RWPE1 (cell line): ENCODE data around the gene OXCT1.
A peak's percentile ranks its signal among the peaks of the same experiment; 100 is the strongest.

Source experiments
- CTCF ChIA-PET: fragments of 350-600 bp; sonication (Branson Sonifier 250); formaldehyde crosslinking; extraction: SDS; loops from one replicate; lab custom pipeline; 2021; lab: Yijun Ruan, JAX
- POLR2A ChIA-PET: fragments of 400-600 bp; formaldehyde crosslinking; extraction: SDS; loops from one replicate; lab custom pipeline; 2020; ENCODE audit warnings: antibody characterized with exemption; ENCODE audit not compliant: low non-redundant PET; lab: Yijun Ruan, JAX
- DNase-seq: peaks from one replicate; pipeline ENCODE4 v3.0.0; 2012; ENCODE audit warnings: low spot score
- H3K27ac ChIP-seq: fragments of 450-650 bp; 2 replicates; pipeline ENCODE4 v1.5.1; 2017
- TF ChIP-seq, protein P1 (sequence below): fragments of 450-650 bp; conservative IDR thresholded peaks from 2 replicates; pipeline ENCODE4 v1.5.1; 2017; ENCODE audit warnings: low read depth, mild to moderate bottlenecking

The OXCT1 gene

DNA sequence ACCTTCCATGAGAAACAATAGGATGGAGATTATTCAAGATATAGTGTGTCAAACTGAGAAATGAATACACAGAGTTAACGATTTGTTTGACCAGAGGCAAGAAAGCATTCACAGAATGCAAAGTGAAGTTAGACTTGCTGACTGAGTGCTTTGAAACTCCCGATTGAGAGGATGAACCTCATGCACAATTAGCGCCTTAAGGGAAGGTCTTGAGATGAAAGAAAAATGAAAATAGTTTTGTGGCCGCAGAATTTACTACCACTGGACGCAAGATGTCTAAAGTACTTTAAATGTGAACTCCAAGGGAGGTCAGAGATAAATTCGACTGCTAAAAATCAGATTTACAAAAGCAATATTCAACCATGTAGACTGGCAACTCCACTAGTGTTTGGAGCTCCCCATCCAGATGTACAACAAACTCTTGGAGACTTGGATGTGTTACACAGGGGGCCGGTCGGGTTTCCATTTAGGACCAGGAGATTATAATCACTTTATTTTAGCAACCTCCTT lies 33.2 kb upstream of the OXCT1 start:
- peak overlapping the region; percentile 78 for H3K27ac ChIP-seq
- POLR2A ChIA-PET = interaction anchor here (0.8 to 1.8 kb wide), 3 partner anchors 22 to 36 kb away, joined by 3 to 7 read pairs (median 5); partner anchors contain the start of genes FBXO4 and OXCT1
- DNase-seq = no peak
- TF ChIP-seq, protein P1, sequence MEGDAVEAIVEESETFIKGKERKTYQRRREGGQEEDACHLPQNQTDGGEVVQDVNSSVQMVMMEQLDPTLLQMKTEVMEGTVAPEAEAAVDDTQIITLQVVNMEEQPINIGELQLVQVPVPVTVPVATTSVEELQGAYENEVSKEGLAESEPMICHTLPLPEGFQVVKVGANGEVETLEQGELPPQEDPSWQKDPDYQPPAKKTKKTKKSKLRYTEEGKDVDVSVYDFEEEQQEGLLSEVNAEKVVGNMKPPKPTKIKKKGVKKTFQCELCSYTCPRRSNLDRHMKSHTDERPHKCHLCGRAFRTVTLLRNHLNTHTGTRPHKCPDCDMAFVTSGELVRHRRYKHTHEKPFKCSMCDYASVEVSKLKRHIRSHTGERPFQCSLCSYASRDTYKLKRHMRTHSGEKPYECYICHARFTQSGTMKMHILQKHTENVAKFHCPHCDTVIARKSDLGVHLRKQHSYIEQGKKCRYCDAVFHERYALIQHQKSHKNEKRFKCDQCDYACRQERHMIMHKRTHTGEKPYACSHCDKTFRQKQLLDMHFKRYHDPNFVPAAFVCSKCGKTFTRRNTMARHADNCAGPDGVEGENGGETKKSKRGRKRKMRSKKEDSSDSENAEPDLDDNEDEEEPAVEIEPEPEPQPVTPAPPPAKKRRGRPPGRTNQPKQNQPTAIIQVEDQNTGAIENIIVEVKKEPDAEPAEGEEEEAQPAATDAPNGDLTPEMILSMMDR = no peak
- CTCF ChIA-PET = interaction anchor here (1.1 kb wide), 1 partner anchor 46 kb away, joined by 3 read pairs; no protein-coding TSS in a partner anchor

DNA sequence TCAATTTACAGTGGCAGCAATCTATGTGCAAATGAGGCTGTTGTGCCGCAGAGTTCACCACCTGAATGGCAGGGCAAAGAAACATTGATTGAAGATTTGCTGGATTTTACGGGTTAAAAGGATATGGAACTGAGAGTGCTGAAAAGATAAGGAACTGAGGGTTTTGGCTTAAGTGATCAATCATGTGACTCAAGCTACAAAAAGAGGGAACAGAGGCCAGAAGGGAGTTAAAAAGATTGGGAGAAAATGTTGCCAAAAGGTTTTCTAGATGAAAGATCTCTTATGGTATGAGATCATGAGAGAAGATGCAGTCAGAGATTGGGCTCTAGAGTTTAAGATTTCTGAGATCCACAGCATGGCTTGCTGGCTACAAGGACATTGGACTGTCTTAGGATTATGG lies 26.0 kb upstream of the OXCT1 start:
- no peak for DNase-seq
- no peak overlapping the region for H3K27ac ChIP-seq
- POLR2A ChIA-PET = no interaction called here
- TF ChIP-seq, protein P1 = no peak
- CTCF ChIA-PET = no interaction called here

DNA sequence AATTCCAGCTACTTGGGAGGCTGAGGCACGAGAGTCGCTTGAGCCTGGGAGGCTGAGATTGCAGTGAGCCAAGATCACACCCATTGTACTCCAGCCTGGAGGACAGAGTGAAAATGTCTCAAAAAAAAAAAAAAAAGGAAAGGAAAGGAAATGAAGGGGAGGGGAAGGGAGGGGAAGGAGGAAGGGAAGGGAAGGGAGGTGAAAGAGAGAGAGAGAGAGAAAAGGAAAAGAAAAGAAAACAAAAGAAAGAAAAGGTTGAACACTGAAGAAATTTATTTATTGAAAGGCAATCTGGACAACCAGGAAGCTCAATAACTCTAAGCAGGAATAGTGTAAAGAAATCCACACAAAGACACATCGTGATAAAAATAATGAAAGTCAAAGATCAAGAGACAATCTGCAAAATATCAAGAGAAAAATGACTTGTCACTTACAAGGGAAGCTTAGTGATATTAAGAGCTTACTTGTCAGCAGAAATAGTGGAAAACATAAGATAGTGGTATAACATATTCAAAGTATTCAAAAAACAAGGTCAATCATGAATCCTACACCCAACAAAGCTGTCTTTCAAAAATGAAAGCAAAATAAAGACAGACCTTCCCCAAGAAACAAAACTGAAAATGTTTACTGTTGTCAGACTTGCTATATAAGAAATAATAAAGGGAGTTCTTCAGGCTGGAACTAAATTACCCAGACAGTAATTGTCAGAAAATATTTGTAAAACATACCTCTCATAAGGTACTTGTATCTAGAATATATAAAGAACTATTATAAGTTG lies 23.0 kb upstream of the OXCT1 start:
- TF ChIP-seq, protein P1 = no peak
- ChIA-PET CTCF (no interaction called here), POLR2A (no interaction called here)
- DNase-seq = no peak
- no peak overlapping the region for H3K27ac ChIP-seq

DNA sequence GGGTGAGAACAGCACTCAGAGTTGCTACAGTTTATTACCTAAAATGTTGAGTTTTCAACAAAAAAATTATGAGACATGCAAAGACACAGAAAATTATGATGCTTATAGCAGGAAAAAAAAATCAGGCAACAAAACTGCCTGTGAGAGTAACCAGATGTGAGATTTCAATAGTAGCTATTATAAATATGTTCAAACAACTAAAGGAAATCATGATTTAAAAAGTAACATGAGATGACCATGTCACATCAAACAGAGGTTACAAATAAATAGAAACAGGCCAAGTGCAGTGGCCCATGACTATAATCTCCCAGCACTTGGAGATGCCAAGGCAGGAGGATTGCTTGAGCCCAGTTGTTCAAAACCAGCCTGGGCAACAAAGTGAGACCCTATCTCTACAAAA lies 21.8 kb upstream of the OXCT1 start:
- TF ChIP-seq, protein P1 = no peak
- DNase-seq = no peak
- ChIA-PET POLR2A (no interaction called here), CTCF (no interaction called here)
- no peak overlapping the region for H3K27ac ChIP-seq

DNA sequence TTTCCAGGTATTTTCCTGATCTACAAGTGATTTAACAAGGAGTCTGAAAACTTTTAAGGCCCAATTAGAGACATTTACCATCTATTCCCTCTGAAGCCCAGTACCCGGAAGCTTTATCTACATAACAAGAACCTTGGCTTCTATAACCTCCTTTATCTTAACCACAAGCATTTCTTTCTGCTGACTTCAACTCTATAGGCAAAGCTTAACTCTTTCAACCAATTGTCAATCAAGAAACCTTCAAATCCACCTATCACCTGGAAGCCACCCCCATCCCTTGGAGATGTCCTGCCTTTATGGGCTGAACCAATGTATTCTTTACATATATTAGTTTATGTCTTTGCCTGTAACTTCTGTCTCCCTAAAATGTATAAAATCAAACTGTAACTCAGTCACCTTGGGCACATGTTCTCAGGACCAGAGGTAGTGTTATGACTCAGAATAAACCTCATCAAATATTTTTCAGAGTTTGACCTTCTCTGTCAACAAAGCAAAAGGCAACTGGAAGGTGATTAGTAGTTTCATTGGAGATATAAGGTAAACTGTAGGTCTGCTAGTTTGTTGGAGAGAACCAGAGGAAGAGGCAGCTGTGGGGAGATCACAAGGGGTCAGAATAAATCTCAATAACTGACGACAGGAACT lies 21.0 kb upstream of the OXCT1 start:
- TF ChIP-seq, protein P1 = no peak
- ChIA-PET CTCF (no interaction called here), POLR2A (no interaction called here)
- no peak for DNase-seq
- H3K27ac ChIP-seq = no peak overlapping the region

DNA sequence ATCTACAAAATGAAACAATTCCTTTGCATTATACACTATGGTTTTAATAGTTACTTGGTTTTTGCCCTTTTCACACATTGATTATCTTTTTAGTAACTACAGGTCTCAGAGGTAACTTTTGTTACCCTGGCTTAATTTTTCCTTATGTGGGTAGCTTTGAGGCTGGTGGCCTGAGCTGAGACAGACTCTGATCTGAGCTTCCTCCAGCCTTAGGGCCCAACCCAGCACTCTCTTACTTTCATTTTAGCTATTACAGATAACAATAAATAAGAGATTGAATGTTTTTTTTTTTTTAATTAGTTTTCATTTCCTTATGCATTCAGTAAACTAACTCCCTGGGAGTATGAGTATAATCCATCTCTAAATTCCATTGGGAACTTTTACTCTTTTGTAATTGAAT lies 15.1 kb upstream of the OXCT1 start:
- POLR2A ChIA-PET = no interaction called here
- CTCF ChIA-PET = interaction anchor here (0.5 kb wide), 1 partner anchor 29 kb away, joined by 3 read pairs; no protein-coding TSS in a partner anchor
- DNase-seq = no peak
- TF ChIP-seq, protein P1 = no peak
- no peak overlapping the region for H3K27ac ChIP-seq
